SK-N-SH treated with all-trans-retinoic acid at 6 μM for 48 hours (cell line): ENCODE data around the gene ISG20.

Experiments used
- ATAC-seq: fragments of 200-7000 bp; cut with Tn5 transposase; 3 replicates; pipeline ENCODE4 v1.9.1; 2020; ENCODE audit warnings: mild to moderate bottlenecking, moderate library complexity
- ARNTL ChIP-seq: fragments of 450-650 bp; formaldehyde crosslinking; IDR thresholded peaks from 2 replicates; pipeline ENCODE4 v1.5.0; 2020; ENCODE audit warnings: low read depth, mild to moderate bottlenecking, moderate library complexity, borderline replicate concordance
- BACH2 ChIP-seq: fragments of 250-450 bp; sonication (Bioruptor Pico); IDR thresholded peaks from 2 replicates; pipeline ENCODE4 v1.9.0; 2021; ENCODE audit warnings: mild to moderate bottlenecking, borderline replicate concordance
- CSDC2 ChIP-seq: fragments of 250-450 bp; sonication (Bioruptor Pico); IDR thresholded peaks from 2 replicates; pipeline ENCODE4 v1.5.0; 2020; ENCODE audit warnings: mild to moderate bottlenecking, moderate library complexity
- ESRRG ChIP-seq: fragments of 250-450 bp; sonication (Bioruptor Pico); IDR thresholded peaks from 2 replicates; pipeline ENCODE4 v1.6.1; 2021; ENCODE audit warnings: mild to moderate bottlenecking
- GLIS3 ChIP-seq: fragments of 250-450 bp; sonication (Bioruptor Pico); IDR thresholded peaks from 2 replicates; pipeline ENCODE4 v1.5.0; 2020; ENCODE audit warnings: mild to moderate bottlenecking, moderate library complexity
- ISL1 ChIP-seq: fragments of 250-450 bp; sonication (Bioruptor Pico); IDR thresholded peaks from 2 replicates; pipeline ENCODE4 v2.1.2; 2022; ENCODE audit warnings: mild to moderate bottlenecking, moderate library complexity
- OSR1 ChIP-seq: fragments of 250-450 bp; sonication (Bioruptor Pico); IDR thresholded peaks from 2 replicates; pipeline ENCODE4 v1.8.0; 2022; ENCODE audit warnings: moderate library complexity, mild to moderate bottlenecking, inconsistent platforms
- PPARA ChIP-seq: fragments of 250-450 bp; sonication (Bioruptor Pico); IDR thresholded peaks from 2 replicates; pipeline ENCODE4 v1.5.0; 2020; ENCODE audit warnings: mild to moderate bottlenecking, borderline replicate concordance
- SNAI2 ChIP-seq: fragments of 250-450 bp; sonication (Bioruptor Pico); IDR thresholded peaks from 2 replicates; pipeline ENCODE4 v1.5.0; 2020; ENCODE audit warnings: mild to moderate bottlenecking, moderate library complexity
- TCF4 ChIP-seq: fragments of 250-450 bp; sonication (Bioruptor Pico); IDR thresholded peaks from 2 replicates; pipeline ENCODE4 v1.8.0; 2021; ENCODE audit warnings: mild to moderate bottlenecking, moderate library complexity, borderline replicate concordance
- TOX ChIP-seq: fragments of 250-450 bp; sonication (Bioruptor Pico); IDR thresholded peaks from 2 replicates; pipeline ENCODE4 v1.8.0; 2021; ENCODE audit warnings: mild to moderate bottlenecking, moderate library complexity, borderline replicate concordance
- ZC3H10 ChIP-seq: fragments of 250-450 bp; sonication (Bioruptor Pico); IDR thresholded peaks from 2 replicates; pipeline ENCODE4 v1.5.1; 2021; ENCODE audit warnings: mild to moderate bottlenecking, moderate library complexity
- ZFP3 ChIP-seq: fragments of 250-450 bp; sonication (Bioruptor Pico); IDR thresholded peaks from 2 replicates; pipeline ENCODE4 v1.5.0; 2020; ENCODE audit warnings: mild to moderate bottlenecking, moderate library complexity
- ZFP30 ChIP-seq: fragments of 450-650 bp; formaldehyde crosslinking; IDR thresholded peaks from 2 replicates; pipeline ENCODE4 v1.5.0; 2022; ENCODE audit warnings: mild to moderate bottlenecking, moderate library complexity
- ZNF70 ChIP-seq: fragments of 450-650 bp; formaldehyde crosslinking; IDR thresholded peaks from 2 replicates; pipeline ENCODE4 v1.5.0; 2020; ENCODE audit warnings: mild to moderate bottlenecking, moderate library complexity
- ZNF8 ChIP-seq: fragments of 450-650 bp; formaldehyde crosslinking; IDR thresholded peaks from 2 replicates; pipeline ENCODE4 v1.5.0; 2020; ENCODE audit warnings: mild to moderate bottlenecking, moderate library complexity
- TF ChIP-seq, protein P1 (sequence below): fragments of 250-450 bp; sonication (Bioruptor Pico); IDR thresholded peaks from 2 replicates; pipeline ENCODE4 v1.5.0; 2020; ENCODE audit warnings: mild to moderate bottlenecking, moderate library complexity
- TF ChIP-seq, protein P2 (sequence below): fragments of 250-450 bp; sonication (Bioruptor Pico); IDR thresholded peaks from 2 replicates; pipeline ENCODE4 v1.8.0; 2020; ENCODE audit warnings: mild to moderate bottlenecking, moderate library complexity, borderline replicate concordance
- TF ChIP-seq, protein P3 (sequence below): fragments of 250-450 bp; sonication (Bioruptor Pico); IDR thresholded peaks from 2 replicates; pipeline ENCODE4 v1.5.1; 2021; ENCODE audit warnings: mild to moderate bottlenecking, moderate library complexity
- TF ChIP-seq, protein P4 (sequence below): fragments of 250-450 bp; sonication (Bioruptor Pico); IDR thresholded peaks from 2 replicates; pipeline ENCODE4 v1.5.1; 2020; ENCODE audit warnings: low read depth, mild to moderate bottlenecking, moderate library complexity

The ISG20 gene

DNA sequence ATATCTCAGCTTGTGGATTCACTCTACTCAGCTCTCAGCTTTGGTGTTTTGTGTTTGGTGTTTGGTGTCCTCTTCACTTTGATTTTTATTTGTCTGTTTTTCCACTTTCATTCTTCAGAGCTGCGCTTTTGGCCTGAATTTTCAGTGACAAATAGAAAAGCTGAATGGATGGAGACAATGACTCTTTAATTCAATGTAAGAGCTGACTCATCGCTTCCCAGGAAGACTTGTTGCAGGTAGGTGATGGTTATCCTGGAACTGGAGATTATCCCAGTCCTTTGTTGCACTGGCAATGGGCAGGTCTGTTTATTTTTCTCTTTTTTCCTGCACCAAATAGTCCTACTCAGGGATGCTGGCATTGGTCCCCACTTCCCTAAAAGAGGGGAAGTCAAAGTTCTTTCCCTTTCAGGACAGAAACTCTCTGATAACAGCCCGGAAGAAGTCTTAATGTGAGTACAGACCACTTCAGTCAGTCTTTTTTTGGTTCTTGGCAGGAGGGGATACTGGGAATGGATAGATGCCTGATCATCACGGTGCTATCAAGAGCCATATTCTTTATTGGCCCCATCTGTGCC is 30.1 kb upstream of the ISG20 start:
- ATAC-seq: no peak
- TF ChIP-seq TOX (CRISPR knock-in tag) (no peak), ARNTL (CRISPR knock-in tag) (no peak), PPARA (no peak)
- TF ChIP-seq, protein P1, sequence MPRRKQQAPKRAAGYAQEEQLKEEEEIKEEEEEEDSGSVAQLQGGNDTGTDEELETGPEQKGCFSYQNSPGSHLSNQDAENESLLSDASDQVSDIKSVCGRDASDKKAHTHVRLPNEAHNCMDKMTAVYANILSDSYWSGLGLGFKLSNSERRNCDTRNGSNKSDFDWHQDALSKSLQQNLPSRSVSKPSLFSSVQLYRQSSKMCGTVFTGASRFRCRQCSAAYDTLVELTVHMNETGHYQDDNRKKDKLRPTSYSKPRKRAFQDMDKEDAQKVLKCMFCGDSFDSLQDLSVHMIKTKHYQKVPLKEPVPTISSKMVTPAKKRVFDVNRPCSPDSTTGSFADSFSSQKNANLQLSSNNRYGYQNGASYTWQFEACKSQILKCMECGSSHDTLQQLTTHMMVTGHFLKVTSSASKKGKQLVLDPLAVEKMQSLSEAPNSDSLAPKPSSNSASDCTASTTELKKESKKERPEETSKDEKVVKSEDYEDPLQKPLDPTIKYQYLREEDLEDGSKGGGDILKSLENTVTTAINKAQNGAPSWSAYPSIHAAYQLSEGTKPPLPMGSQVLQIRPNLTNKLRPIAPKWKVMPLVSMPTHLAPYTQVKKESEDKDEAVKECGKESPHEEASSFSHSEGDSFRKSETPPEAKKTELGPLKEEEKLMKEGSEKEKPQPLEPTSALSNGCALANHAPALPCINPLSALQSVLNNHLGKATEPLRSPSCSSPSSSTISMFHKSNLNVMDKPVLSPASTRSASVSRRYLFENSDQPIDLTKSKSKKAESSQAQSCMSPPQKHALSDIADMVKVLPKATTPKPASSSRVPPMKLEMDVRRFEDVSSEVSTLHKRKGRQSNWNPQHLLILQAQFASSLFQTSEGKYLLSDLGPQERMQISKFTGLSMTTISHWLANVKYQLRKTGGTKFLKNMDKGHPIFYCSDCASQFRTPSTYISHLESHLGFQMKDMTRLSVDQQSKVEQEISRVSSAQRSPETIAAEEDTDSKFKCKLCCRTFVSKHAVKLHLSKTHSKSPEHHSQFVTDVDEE: no peak
- TF ChIP-seq, protein P2, sequence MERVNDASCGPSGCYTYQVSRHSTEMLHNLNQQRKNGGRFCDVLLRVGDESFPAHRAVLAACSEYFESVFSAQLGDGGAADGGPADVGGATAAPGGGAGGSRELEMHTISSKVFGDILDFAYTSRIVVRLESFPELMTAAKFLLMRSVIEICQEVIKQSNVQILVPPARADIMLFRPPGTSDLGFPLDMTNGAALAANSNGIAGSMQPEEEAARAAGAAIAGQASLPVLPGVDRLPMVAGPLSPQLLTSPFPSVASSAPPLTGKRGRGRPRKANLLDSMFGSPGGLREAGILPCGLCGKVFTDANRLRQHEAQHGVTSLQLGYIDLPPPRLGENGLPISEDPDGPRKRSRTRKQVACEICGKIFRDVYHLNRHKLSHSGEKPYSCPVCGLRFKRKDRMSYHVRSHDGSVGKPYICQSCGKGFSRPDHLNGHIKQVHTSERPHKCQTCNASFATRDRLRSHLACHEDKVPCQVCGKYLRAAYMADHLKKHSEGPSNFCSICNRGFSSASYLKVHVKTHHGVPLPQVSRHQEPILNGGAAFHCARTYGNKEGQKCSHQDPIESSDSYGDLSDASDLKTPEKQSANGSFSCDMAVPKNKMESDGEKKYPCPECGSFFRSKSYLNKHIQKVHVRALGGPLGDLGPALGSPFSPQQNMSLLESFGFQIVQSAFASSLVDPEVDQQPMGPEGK (CRISPR knock-in tag): no peak

DNA sequence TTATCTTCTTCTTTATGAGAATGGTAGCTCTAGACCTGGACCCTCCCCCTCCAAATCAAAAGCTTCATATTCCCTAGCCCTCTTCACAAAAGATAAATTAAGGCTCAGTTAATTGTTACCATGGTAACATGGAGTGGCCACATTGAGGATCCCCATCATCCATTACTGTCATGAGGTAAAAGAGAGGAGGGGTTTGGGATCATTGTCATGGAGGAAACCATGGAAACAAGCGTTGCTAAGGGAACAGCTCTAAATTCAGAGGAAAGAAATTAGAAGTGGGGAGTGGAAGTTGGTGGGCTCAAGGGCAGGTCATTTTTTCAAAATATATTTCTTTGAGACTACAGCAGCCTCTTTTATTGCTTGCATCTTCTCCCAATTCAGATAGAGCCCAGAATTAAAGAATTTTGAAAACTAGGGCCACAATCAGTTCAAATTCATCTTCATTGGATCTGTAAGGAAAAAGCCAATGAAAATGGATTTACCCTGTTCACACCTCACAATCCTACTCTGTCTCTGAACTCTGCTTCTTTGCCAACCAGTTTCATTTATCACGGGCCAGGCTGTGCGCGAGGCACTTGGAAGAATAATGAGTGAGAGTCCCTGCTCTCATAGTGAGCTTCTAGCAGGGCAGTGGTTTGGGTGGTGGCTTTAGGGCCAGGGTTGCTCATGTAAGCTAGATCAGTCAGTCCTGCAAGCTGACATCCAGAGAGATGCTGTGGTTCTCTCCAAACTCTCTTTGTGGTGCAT is 29.3 kb upstream of the ISG20 start:
- no peak for ATAC-seq
- TF ChIP-seq ZFP3 (CRISPR knock-in tag): no peak
- TF ChIP-seq ZNF8 (CRISPR knock-in tag): no peak
- TF ChIP-seq ZC3H10 (CRISPR knock-in tag): no peak
- TF ChIP-seq SNAI2 (CRISPR knock-in tag): no peak
- no peak for TF ChIP-seq CSDC2
- no peak for TF ChIP-seq ISL1
- TF ChIP-seq ZFP30 (CRISPR knock-in tag): no peak
- no peak for TF ChIP-seq ARNTL (CRISPR knock-in tag)
- TF ChIP-seq, protein P3, sequence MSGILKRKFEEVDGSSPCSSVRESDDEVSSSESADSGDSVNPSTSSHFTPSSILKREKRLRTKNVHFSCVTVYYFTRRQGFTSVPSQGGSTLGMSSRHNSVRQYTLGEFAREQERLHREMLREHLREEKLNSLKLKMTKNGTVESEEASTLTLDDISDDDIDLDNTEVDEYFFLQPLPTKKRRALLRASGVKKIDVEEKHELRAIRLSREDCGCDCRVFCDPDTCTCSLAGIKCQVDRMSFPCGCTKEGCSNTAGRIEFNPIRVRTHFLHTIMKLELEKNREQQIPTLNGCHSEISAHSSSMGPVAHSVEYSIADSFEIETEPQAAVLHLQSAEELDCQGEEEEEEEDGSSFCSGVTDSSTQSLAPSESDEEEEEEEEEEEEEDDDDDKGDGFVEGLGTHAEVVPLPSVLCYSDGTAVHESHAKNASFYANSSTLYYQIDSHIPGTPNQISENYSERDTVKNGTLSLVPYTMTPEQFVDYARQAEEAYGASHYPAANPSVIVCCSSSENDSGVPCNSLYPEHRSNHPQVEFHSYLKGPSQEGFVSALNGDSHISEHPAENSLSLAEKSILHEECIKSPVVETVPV (CRISPR knock-in tag): no peak
- TF ChIP-seq, protein P1: no peak
- TF ChIP-seq ESRRG (CRISPR knock-in tag): no peak
- no peak for TF ChIP-seq BACH2 (CRISPR knock-in tag)
- TF ChIP-seq GLIS3 (CRISPR knock-in tag): no peak
- no peak for TF ChIP-seq TOX (CRISPR knock-in tag)
- no peak for TF ChIP-seq ZNF70 (CRISPR knock-in tag)
- TF ChIP-seq TCF4 (CRISPR knock-in tag): no peak
- TF ChIP-seq OSR1 (CRISPR knock-in tag): no peak
- no peak for TF ChIP-seq PPARA
- TF ChIP-seq, protein P4, sequence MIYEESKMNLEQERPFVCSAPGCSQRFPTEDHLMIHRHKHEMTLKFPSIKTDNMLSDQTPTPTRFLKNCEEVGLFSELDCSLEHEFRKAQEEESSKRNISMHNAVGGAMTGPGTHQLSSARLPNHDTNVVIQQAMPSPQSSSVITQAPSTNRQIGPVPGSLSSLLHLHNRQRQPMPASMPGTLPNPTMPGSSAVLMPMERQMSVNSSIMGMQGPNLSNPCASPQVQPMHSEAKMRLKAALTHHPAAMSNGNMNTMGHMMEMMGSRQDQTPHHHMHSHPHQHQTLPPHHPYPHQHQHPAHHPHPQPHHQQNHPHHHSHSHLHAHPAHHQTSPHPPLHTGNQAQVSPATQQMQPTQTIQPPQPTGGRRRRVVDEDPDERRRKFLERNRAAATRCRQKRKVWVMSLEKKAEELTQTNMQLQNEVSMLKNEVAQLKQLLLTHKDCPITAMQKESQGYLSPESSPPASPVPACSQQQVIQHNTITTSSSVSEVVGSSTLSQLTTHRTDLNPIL: no peak
- TF ChIP-seq, all 23 proteins: peak for 0
